ENCODE results near the gene CD69.
"Not testable (repeated sequence)": the region's sequence is repeated elsewhere in the genome, so short reads cannot be mapped to it uniquely, and the experiment has no call there.

CD69 gene

DNA sequence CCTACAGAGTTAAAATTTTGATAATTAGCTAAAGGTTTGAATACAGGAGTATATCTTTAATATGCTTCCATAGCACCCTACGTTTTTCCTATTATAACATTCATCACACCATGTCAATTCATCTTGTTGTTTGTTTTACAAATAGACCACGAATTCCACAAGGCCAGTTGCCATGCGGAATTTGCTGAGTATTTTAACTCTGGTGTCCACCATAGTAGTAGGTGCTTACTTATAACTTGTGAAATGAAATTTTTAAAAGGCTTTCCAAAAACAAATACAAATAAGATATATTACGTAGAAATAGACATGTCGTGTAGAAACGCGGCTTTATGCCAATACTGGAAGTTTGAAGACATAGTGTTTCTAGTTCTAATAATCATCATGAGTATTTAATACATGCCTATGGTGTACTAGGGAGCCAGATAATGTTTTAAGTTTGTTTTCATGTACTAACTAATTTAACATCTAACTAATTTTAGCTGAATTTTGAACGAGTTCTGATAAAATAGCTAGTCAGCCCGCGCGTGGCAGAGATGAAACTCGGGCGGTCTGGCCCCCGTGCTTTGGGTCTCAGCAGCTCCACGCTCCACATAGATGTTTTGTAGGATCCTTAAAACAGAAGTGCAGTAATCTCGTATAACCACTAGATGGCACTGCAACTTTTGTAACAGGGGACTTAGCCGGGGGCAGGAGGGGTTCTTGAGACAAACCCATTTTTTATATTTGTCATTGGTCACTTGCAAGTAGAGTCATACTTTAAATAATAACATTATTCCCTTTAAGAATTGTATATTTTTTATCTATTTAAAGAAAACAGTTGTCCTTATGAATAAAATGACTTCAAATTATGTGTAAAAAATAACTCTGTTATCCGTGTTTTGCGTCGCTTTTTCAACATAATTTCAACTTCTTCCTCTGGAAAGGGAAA, 10.2 kb downstream of the CD69 start:
- H3K4me3 ChIP-seq (ENCODE audit: low read length), result no peak overlapping the region
- TF ChIP-seq, protein P1, sequence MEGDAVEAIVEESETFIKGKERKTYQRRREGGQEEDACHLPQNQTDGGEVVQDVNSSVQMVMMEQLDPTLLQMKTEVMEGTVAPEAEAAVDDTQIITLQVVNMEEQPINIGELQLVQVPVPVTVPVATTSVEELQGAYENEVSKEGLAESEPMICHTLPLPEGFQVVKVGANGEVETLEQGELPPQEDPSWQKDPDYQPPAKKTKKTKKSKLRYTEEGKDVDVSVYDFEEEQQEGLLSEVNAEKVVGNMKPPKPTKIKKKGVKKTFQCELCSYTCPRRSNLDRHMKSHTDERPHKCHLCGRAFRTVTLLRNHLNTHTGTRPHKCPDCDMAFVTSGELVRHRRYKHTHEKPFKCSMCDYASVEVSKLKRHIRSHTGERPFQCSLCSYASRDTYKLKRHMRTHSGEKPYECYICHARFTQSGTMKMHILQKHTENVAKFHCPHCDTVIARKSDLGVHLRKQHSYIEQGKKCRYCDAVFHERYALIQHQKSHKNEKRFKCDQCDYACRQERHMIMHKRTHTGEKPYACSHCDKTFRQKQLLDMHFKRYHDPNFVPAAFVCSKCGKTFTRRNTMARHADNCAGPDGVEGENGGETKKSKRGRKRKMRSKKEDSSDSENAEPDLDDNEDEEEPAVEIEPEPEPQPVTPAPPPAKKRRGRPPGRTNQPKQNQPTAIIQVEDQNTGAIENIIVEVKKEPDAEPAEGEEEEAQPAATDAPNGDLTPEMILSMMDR (conservative IDR thresholded peaks at IDR 0.05; ENCODE audit: low read depth, low read length), result peak; percentile 84
- DNase-seq (ENCODE audit: low read depth), result peak; percentile 11

GRCh38 chr12:9749640-9750039, 11.1 kb downstream of the CD69 start:
- no peak for DNase-seq (ENCODE audit: low read depth)
- TF ChIP-seq, protein P1 (conservative IDR thresholded peaks at IDR 0.05; ENCODE audit: low read depth, low read length), result no peak
- H3K4me3 ChIP-seq (ENCODE audit: low read length), result no peak overlapping the region

GRCh38 chr12:9745199-9745598, 15.5 kb downstream of the CD69 start:
- DNase-seq (ENCODE audit: low read depth), result no peak
- no peak overlapping the region for H3K4me3 ChIP-seq (ENCODE audit: low read length)
- TF ChIP-seq, protein P1 (conservative IDR thresholded peaks at IDR 0.05; ENCODE audit: low read depth, low read length), result no peak

DNA sequence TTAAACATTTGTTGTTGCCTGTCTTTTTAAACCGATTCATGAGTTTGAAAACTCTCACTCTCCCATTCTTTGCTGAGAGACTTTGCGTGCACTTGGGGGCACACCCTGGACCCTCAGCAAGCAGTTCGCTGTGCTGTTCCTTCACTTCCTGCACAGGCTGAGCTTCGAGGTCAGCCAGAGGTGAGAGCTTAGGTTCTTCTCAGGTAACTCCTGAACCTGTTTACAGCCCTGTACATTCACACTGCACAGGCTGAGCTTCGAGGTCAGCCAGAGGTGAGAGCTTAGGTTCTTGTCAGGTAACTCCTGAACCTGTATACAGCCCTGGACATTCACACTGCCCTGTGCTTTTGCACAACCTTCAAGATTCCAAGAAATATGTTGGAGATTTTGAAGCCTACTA, 18.0 kb downstream of the CD69 start:
- TF ChIP-seq, protein P1 (conservative IDR thresholded peaks at IDR 0.05; ENCODE audit: low read depth, low read length), result no peak
- H3K4me3 ChIP-seq (ENCODE audit: low read length), result no peak overlapping the region
- no peak for DNase-seq (ENCODE audit: low read depth)

DNA sequence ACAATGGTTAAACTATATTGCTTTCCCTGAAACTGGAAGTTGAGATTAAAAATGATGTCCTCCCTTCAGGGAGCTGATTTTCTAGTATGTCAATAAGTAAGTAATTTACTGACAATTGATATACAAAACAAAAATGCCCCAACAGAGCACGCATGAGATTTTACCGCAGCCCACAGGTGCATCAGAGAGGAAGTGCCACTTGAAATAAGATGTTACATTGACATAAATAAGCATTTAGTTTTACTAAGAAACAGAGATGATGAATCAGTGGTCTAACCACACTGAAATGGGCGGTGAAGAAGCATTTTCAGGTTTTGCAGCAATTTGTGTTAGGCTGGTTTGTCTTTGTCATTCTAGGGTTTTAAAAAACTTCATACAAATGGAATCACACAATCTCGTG, 19.0 kb downstream of the CD69 start:
- TF ChIP-seq, protein P1 (conservative IDR thresholded peaks at IDR 0.05; ENCODE audit: low read depth, low read length), result no peak
- no peak for DNase-seq (ENCODE audit: low read depth)
- no peak overlapping the region for H3K4me3 ChIP-seq (ENCODE audit: low read length)

DNA sequence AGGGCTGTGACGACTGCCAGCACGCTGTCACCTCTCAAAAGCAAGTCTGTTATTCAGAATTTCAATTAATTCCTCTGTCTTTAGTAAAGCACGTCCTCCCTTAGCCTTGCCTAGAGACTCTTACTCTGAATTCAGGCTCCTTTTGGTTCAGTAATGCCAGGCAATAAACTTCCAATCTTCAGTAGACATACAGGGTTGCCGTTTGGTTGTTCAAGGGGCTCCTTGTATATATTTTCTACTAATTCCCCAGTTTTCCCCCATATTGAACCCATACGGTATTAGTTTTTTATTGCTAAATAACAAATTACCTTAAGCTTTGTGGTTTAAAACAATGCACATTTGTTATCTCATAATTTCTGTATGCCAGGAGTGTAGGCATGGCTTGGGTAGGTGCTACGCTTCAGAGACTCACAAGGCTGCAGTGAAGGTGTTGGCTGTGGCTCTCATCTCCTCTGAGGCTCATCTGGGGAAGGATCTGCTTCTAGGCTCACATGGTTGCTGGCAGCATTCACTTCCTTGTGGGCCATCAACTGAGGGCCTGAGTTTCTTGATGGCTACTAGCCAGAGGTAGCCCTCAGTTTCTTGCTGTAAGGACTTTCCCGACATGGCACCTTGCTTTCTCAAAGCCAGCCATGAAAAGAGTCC, 20.5 kb downstream of the CD69 start:
- peak overlapping the region; percentile 12 for H3K4me3 ChIP-seq (ENCODE audit: low read length)
- TF ChIP-seq, protein P1 (conservative IDR thresholded peaks at IDR 0.05; ENCODE audit: low read depth, low read length), result no peak
- DNase-seq (ENCODE audit: low read depth), result no peak

DNA sequence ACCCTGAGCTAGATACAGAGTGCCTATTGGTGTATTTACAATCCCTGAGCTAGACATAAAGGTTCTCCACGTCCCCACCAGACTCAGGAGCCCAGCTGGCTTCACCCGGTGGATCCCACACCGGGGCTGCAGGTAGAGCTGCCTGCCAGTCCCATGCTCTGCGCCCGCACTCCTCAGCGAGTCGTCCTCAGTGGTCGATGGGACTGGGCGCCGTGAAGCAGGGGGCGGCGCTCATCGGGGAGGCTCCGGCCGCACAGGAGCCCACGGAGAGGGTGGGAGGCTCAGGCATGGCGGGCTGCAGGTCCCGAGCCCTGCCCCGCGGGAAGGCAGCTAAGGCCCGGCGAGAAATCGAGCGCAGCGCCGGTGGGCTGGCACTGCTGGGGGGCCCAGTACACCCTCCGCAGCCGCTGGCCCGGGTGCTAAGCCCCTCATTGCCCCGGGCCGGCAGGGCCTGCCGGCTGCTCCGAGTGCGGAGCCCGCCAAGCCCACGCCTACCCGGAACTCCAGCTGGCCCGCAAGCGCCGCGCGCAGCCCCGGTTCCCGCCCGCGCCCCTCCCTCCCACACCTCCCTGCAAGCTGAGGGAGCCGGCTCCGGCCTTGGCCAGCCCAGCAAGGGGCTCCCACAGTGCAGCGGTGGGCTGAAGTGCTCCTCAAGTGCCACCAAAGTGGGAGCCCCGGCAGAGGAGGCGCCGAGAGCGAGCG, 21.1 kb downstream of the CD69 start:
- peak overlapping the region; percentile 12 for H3K4me3 ChIP-seq (ENCODE audit: low read length)
- DNase-seq (ENCODE audit: low read depth), result not testable (repeated sequence)

DNA sequence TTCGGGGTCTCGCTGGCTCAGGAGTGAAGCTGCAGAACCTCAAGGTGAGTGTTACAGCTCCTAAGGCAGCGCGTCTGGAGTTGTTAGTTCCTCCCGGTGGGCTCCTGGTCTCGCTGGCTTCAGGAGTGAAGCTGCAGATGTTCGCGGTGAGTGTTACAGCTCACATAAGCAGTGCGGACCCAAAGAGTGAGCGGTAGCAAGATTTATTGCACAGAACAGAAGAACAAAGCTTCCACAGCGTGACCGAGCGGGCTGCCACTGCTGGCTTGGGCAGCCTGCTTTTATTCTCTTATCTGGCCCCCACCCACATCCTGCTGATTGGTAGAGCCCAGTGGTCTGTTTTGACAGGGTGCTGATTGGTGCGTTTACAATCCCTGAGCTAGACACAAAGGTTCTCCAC, 21.8 kb downstream of the CD69 start:
- not testable (repeated sequence) for DNase-seq (ENCODE audit: low read depth)

More for the DNA sequence above, 21.8 kb downstream of the CD69 start:
- H3K4me3 ChIP-seq (ENCODE audit: low read length), result not testable (repeated sequence)
